ENCODE data around the gene HNRNPM.

DNA sequence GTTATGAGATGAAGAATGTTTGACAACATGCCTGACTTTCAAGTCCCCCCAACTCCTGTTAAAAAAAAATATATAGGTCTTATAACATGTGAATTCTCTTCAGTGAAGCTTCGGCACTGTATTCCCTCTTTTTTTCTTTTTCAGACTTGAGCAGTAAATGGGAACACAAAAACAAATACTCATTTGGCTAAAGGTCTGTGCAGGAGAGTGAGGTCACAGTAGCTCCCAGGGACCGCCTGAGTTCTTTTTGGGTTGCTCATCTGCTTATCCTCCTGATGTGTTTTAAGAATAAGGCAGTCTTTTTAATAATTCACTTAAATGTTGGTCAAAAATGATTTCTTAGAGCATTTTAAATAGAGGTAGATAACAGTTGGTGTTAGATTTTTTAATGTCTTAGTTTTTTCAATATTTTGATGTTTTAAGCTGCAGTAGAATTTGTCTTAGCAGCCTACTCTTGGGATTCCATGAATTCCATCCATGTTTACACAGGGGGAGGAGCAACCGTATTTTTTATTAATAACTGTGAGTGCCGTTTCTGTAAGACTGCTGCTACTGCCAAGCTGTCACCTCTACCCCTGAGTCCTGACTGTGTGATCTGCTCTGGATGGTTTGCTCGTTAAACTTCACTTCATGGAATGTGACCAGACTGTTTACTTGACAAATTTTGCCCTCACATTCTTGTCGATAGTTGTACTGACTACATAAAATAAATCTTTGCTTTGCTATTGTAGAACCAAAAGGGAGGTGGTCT lies 14.9 kb downstream of the HNRNPM start:
- no peak for TF ChIP-seq EZH2phosphoT487 (IDR thresholded peaks at IDR 0.05; ENCODE audit: low read length)
- TF ChIP-seq, protein P1, sequence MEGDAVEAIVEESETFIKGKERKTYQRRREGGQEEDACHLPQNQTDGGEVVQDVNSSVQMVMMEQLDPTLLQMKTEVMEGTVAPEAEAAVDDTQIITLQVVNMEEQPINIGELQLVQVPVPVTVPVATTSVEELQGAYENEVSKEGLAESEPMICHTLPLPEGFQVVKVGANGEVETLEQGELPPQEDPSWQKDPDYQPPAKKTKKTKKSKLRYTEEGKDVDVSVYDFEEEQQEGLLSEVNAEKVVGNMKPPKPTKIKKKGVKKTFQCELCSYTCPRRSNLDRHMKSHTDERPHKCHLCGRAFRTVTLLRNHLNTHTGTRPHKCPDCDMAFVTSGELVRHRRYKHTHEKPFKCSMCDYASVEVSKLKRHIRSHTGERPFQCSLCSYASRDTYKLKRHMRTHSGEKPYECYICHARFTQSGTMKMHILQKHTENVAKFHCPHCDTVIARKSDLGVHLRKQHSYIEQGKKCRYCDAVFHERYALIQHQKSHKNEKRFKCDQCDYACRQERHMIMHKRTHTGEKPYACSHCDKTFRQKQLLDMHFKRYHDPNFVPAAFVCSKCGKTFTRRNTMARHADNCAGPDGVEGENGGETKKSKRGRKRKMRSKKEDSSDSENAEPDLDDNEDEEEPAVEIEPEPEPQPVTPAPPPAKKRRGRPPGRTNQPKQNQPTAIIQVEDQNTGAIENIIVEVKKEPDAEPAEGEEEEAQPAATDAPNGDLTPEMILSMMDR (IDR thresholded peaks at IDR 0.05; ENCODE audit: low read length), result no peak
